SK-N-SH treated with all-trans-retinoic acid at 6 μM for 48 hours (cell line): Measurements from ENCODE around the gene NDFIP1.
A peak's percentile ranks its signal among the peaks of the same experiment; 100 is the strongest.

ENCODE experiments used
- ATAC-seq: fragments of 200-7000 bp; cut with Tn5 transposase; 3 replicates; pipeline ENCODE4 v1.9.1; 2020; ENCODE audit warnings: mild to moderate bottlenecking, moderate library complexity
- BACH2 ChIP-seq: fragments of 250-450 bp; sonication (Bioruptor Pico); IDR thresholded peaks from 2 replicates; pipeline ENCODE4 v1.9.0; 2021; ENCODE audit warnings: mild to moderate bottlenecking, borderline replicate concordance
- CSDC2 ChIP-seq: fragments of 250-450 bp; sonication (Bioruptor Pico); IDR thresholded peaks from 2 replicates; pipeline ENCODE4 v1.5.0; 2020; ENCODE audit warnings: mild to moderate bottlenecking, moderate library complexity
- ESRRG ChIP-seq: fragments of 250-450 bp; sonication (Bioruptor Pico); IDR thresholded peaks from 2 replicates; pipeline ENCODE4 v1.6.1; 2021; ENCODE audit warnings: mild to moderate bottlenecking
- GLIS3 ChIP-seq: fragments of 250-450 bp; sonication (Bioruptor Pico); IDR thresholded peaks from 2 replicates; pipeline ENCODE4 v1.5.0; 2020; ENCODE audit warnings: mild to moderate bottlenecking, moderate library complexity
- ISL1 ChIP-seq: fragments of 250-450 bp; sonication (Bioruptor Pico); IDR thresholded peaks from 2 replicates; pipeline ENCODE4 v2.1.2; 2022; ENCODE audit warnings: mild to moderate bottlenecking, moderate library complexity
- OSR1 ChIP-seq: fragments of 250-450 bp; sonication (Bioruptor Pico); IDR thresholded peaks from 2 replicates; pipeline ENCODE4 v1.8.0; 2022; ENCODE audit warnings: moderate library complexity, mild to moderate bottlenecking, inconsistent platforms
- PPARA ChIP-seq: fragments of 250-450 bp; sonication (Bioruptor Pico); IDR thresholded peaks from 2 replicates; pipeline ENCODE4 v1.5.0; 2020; ENCODE audit warnings: mild to moderate bottlenecking, borderline replicate concordance
- SNAI2 ChIP-seq: fragments of 250-450 bp; sonication (Bioruptor Pico); IDR thresholded peaks from 2 replicates; pipeline ENCODE4 v1.5.0; 2020; ENCODE audit warnings: mild to moderate bottlenecking, moderate library complexity
- TCF4 ChIP-seq: fragments of 250-450 bp; sonication (Bioruptor Pico); IDR thresholded peaks from 2 replicates; pipeline ENCODE4 v1.8.0; 2021; ENCODE audit warnings: mild to moderate bottlenecking, moderate library complexity, borderline replicate concordance
- ZC3H10 ChIP-seq: fragments of 250-450 bp; sonication (Bioruptor Pico); IDR thresholded peaks from 2 replicates; pipeline ENCODE4 v1.5.1; 2021; ENCODE audit warnings: mild to moderate bottlenecking, moderate library complexity
- ZFP3 ChIP-seq: fragments of 250-450 bp; sonication (Bioruptor Pico); IDR thresholded peaks from 2 replicates; pipeline ENCODE4 v1.5.0; 2020; ENCODE audit warnings: mild to moderate bottlenecking, moderate library complexity
- ZFP30 ChIP-seq: fragments of 450-650 bp; formaldehyde crosslinking; IDR thresholded peaks from 2 replicates; pipeline ENCODE4 v1.5.0; 2022; ENCODE audit warnings: mild to moderate bottlenecking, moderate library complexity
- ZNF70 ChIP-seq: fragments of 450-650 bp; formaldehyde crosslinking; IDR thresholded peaks from 2 replicates; pipeline ENCODE4 v1.5.0; 2020; ENCODE audit warnings: mild to moderate bottlenecking, moderate library complexity
- ZNF8 ChIP-seq: fragments of 450-650 bp; formaldehyde crosslinking; IDR thresholded peaks from 2 replicates; pipeline ENCODE4 v1.5.0; 2020; ENCODE audit warnings: mild to moderate bottlenecking, moderate library complexity
- TF ChIP-seq, protein P1 (sequence below): fragments of 250-450 bp; sonication (Bioruptor Pico); IDR thresholded peaks from 2 replicates; pipeline ENCODE4 v1.5.0; 2020; ENCODE audit warnings: mild to moderate bottlenecking, moderate library complexity
- TF ChIP-seq, protein P2 (sequence below): fragments of 250-450 bp; sonication (Bioruptor Pico); IDR thresholded peaks from 2 replicates; pipeline ENCODE4 v1.5.1; 2021; ENCODE audit warnings: mild to moderate bottlenecking, moderate library complexity
- TF ChIP-seq, protein P3 (sequence below): fragments of 250-450 bp; sonication (Bioruptor Pico); IDR thresholded peaks from 2 replicates; pipeline ENCODE4 v1.8.0; 2020; ENCODE audit warnings: mild to moderate bottlenecking, moderate library complexity, borderline replicate concordance
- TF ChIP-seq, protein P4 (sequence below): fragments of 250-450 bp; sonication (Bioruptor Pico); IDR thresholded peaks from 2 replicates; pipeline ENCODE4 v1.5.1; 2020; ENCODE audit warnings: low read depth, mild to moderate bottlenecking, moderate library complexity
- TF ChIP-seq, protein P5 (sequence below): fragments of 250-450 bp; sonication (Bioruptor Pico); IDR thresholded peaks from 2 replicates; pipeline ENCODE4 v1.8.0; 2021; ENCODE audit warnings: low read depth, mild to moderate bottlenecking, moderate library complexity, borderline replicate concordance

NDFIP1 gene, protein sequence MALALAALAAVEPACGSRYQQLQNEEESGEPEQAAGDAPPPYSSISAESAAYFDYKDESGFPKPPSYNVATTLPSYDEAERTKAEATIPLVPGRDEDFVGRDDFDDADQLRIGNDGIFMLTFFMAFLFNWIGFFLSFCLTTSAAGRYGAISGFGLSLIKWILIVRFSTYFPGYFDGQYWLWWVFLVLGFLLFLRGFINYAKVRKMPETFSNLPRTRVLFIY

DNA sequence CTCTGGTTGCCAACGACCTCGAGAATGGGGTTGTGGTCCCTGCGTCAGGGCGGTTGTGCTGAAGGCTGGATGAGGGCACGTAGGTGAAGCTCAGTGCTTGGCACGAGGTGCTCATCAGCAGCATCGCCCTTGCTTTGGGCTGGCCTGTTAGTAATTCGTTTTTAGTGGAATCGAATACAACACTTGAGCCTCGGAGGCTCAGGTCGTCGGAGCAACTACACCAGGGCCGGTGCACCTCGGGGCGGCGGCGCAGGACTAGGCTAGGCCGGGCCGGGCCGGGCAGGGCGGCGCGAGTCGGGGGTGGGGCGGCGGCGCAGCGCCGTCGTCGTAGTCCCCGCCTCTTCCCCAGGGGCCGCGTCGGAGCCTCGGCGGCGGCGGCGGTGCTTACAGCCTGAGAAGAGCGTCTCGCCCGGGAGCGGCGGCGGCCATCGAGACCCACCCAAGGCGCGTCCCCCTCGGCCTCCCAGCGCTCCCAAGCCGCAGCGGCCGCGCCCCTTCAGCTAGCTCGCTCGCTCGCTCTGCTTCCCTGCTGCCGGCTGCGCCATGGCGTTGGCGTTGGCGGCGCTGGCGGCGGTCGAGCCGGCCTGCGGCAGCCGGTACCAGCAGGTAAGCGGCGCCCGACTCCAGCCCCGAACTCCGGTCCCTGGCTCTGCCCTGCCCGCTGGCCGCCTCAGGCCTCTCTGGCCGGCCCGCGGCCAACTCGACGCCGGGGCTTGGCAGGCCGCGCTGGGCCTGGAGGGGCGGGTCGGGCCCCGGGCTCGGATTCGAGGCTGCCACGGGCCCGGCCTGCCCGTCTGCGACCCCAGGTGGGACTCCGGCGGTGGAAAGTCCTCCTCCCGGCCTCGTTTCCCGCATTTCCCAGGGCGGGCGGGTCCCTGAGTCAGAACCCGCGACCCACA, at the start of gene NDFIP1:
Gene NDFIP1, plus strand, starts transcription at position 348 of the 899 bp plus-strand sequence. Its CDS starts 196 bp downstream, at position 544.
- ATAC-seq = peak; percentile 98
- no peak for TF ChIP-seq ISL1 (CRISPR knock-in tag)
- TF ChIP-seq ESRRG (CRISPR knock-in tag) = no peak
- no peak for TF ChIP-seq CSDC2 (CRISPR knock-in tag)
- 0 out of 2 replicates have a peak, but pooled peaks have one; percentile 7 for TF ChIP-seq ZFP30 (CRISPR knock-in tag)
- TF ChIP-seq, protein P1, sequence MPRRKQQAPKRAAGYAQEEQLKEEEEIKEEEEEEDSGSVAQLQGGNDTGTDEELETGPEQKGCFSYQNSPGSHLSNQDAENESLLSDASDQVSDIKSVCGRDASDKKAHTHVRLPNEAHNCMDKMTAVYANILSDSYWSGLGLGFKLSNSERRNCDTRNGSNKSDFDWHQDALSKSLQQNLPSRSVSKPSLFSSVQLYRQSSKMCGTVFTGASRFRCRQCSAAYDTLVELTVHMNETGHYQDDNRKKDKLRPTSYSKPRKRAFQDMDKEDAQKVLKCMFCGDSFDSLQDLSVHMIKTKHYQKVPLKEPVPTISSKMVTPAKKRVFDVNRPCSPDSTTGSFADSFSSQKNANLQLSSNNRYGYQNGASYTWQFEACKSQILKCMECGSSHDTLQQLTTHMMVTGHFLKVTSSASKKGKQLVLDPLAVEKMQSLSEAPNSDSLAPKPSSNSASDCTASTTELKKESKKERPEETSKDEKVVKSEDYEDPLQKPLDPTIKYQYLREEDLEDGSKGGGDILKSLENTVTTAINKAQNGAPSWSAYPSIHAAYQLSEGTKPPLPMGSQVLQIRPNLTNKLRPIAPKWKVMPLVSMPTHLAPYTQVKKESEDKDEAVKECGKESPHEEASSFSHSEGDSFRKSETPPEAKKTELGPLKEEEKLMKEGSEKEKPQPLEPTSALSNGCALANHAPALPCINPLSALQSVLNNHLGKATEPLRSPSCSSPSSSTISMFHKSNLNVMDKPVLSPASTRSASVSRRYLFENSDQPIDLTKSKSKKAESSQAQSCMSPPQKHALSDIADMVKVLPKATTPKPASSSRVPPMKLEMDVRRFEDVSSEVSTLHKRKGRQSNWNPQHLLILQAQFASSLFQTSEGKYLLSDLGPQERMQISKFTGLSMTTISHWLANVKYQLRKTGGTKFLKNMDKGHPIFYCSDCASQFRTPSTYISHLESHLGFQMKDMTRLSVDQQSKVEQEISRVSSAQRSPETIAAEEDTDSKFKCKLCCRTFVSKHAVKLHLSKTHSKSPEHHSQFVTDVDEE (CRISPR knock-in tag) = 0 out of 2 replicates have a peak, but pooled peaks have one; percentile 34
- TF ChIP-seq BACH2 (CRISPR knock-in tag) = no peak
- TF ChIP-seq, protein P2, sequence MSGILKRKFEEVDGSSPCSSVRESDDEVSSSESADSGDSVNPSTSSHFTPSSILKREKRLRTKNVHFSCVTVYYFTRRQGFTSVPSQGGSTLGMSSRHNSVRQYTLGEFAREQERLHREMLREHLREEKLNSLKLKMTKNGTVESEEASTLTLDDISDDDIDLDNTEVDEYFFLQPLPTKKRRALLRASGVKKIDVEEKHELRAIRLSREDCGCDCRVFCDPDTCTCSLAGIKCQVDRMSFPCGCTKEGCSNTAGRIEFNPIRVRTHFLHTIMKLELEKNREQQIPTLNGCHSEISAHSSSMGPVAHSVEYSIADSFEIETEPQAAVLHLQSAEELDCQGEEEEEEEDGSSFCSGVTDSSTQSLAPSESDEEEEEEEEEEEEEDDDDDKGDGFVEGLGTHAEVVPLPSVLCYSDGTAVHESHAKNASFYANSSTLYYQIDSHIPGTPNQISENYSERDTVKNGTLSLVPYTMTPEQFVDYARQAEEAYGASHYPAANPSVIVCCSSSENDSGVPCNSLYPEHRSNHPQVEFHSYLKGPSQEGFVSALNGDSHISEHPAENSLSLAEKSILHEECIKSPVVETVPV = no peak
- no peak for TF ChIP-seq ZNF70 (CRISPR knock-in tag)
- peak; percentile 67; the same call in 1 of the 2 replicates for TF ChIP-seq ZFP3 (CRISPR knock-in tag)
- no peak for TF ChIP-seq PPARA (CRISPR knock-in tag)
- no peak for TF ChIP-seq ZC3H10 (CRISPR knock-in tag)
- TF ChIP-seq SNAI2 (CRISPR knock-in tag) = no peak

DNA sequence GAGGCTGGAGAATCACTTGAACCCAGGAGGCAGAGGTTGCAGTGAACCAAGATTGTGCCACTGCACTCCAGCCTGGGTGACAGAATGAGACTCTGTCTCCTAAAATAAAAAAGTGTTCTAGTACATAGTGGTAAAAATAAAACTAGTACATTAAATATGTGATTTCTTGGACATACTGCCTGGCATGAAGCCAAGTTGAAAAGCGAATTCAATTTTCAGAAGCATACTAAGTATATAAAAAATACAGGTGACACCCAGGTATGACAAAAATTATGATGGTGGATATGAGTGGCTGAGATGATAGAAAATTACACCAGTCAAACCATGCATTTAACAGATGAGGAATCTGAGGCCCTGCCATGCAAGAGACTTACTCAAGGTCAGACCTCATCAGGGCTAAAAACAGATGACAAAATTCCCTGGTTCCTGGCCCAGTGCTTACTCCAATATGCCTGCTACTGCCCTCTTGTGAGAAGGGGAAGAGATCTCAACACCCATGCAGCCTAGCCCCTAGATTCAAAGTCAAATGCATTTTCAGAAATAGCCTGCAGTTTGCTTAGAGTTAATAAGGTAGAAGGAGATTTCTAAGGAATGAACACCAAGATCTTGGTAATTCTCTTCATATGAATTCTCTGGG, 49.2 kb upstream of the NDFIP1 start:
- TF ChIP-seq GLIS3 (CRISPR knock-in tag) = no peak
- TF ChIP-seq, protein P3, sequence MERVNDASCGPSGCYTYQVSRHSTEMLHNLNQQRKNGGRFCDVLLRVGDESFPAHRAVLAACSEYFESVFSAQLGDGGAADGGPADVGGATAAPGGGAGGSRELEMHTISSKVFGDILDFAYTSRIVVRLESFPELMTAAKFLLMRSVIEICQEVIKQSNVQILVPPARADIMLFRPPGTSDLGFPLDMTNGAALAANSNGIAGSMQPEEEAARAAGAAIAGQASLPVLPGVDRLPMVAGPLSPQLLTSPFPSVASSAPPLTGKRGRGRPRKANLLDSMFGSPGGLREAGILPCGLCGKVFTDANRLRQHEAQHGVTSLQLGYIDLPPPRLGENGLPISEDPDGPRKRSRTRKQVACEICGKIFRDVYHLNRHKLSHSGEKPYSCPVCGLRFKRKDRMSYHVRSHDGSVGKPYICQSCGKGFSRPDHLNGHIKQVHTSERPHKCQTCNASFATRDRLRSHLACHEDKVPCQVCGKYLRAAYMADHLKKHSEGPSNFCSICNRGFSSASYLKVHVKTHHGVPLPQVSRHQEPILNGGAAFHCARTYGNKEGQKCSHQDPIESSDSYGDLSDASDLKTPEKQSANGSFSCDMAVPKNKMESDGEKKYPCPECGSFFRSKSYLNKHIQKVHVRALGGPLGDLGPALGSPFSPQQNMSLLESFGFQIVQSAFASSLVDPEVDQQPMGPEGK (CRISPR knock-in tag) = no peak
- TF ChIP-seq SNAI2 (CRISPR knock-in tag) = no peak
- TF ChIP-seq, protein P2 = no peak
- TF ChIP-seq ZNF70 (CRISPR knock-in tag) = no peak
- no peak for TF ChIP-seq TCF4
- TF ChIP-seq ZNF8 (CRISPR knock-in tag) = no peak
- no peak for TF ChIP-seq OSR1 (CRISPR knock-in tag)
- no peak for TF ChIP-seq ESRRG (CRISPR knock-in tag)
- no peak for TF ChIP-seq BACH2 (CRISPR knock-in tag)
- TF ChIP-seq, protein P4, sequence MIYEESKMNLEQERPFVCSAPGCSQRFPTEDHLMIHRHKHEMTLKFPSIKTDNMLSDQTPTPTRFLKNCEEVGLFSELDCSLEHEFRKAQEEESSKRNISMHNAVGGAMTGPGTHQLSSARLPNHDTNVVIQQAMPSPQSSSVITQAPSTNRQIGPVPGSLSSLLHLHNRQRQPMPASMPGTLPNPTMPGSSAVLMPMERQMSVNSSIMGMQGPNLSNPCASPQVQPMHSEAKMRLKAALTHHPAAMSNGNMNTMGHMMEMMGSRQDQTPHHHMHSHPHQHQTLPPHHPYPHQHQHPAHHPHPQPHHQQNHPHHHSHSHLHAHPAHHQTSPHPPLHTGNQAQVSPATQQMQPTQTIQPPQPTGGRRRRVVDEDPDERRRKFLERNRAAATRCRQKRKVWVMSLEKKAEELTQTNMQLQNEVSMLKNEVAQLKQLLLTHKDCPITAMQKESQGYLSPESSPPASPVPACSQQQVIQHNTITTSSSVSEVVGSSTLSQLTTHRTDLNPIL (CRISPR knock-in tag) = no peak
- TF ChIP-seq, protein P1 (CRISPR knock-in tag) = no peak
- TF ChIP-seq CSDC2 (CRISPR knock-in tag) = no peak
- no peak for TF ChIP-seq ZFP3 (CRISPR knock-in tag)
- TF ChIP-seq, protein P5, sequence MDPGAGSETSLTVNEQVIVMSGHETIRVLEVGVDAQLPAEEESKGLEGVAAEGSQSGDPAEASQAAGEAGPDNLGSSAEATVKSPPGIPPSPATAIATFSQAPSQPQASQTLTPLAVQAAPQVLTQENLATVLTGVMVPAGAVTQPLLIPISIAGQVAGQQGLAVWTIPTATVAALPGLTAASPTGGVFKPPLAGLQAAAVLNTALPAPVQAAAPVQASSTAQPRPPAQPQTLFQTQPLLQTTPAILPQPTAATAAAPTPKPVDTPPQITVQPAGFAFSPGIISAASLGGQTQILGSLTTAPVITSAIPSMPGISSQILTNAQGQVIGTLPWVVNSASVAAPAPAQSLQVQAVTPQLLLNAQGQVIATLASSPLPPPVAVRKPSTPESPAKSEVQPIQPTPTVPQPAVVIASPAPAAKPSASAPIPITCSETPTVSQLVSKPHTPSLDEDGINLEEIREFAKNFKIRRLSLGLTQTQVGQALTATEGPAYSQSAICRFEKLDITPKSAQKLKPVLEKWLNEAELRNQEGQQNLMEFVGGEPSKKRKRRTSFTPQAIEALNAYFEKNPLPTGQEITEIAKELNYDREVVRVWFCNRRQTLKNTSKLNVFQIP (CRISPR knock-in tag) = no peak
- no peak for TF ChIP-seq ZC3H10 (CRISPR knock-in tag)
- no peak for TF ChIP-seq ISL1 (CRISPR knock-in tag)
- ATAC-seq = peak; percentile 33; the same call in 1 of the 3 replicates
